Activated B cell treated with CpG ODN at 0.5 μM for 24 hours (primary cell): ENCODE results near the gene KCNJ15. TPM values are rescaled to one million over a fixed set of nuclear protein-coding genes. Genes with fewer than 3 reads are reported as not detected.

Source experiments
- ATAC-seq: fragments of 200-7000 bp; cut with Tn5 transposase; one replicate; pipeline ENCODE4 v1.10.0; 2021; ENCODE audit warnings: low read depth, mild to moderate bottlenecking, moderate library complexity
- CTCF ChIA-PET: fragments of 350-600 bp; sonication (Branson Sonifier 250); formaldehyde crosslinking; loops from one replicate; lab custom pipeline; 2021; ENCODE audit warnings: antibody characterized with exemption; lab: Charles Lee
- POLR2A ChIA-PET: fragments of 350-600 bp; sonication (Branson Sonifier 250); formaldehyde crosslinking; loops from one replicate; lab custom pipeline; 2021; ENCODE audit warnings: antibody characterized with exemption; lab: Charles Lee
- DNase-seq: peaks from one replicate; pipeline ENCODE4 v3.0.0; 2022
- H3K27ac Mint-ChIP-seq: one replicate; pipeline ENCODE4 v1.8.0; 2020; ENCODE audit warnings: mixed read lengths
- H3K27me3 Mint-ChIP-seq: one replicate; pipeline ENCODE4 v1.8.0; 2021; ENCODE audit warnings: mixed read lengths
- H3K36me3 Mint-ChIP-seq: one replicate; pipeline ENCODE4 v1.8.0; 2021; ENCODE audit warnings: low read depth, mixed read lengths
- H3K4me1 Mint-ChIP-seq: one replicate; pipeline ENCODE4 v1.8.0; 2021; ENCODE audit warnings: mixed read lengths
- H3K4me3 Mint-ChIP-seq: one replicate; pipeline ENCODE4 v1.8.0; 2020; ENCODE audit warnings: mild to moderate bottlenecking, mixed read lengths
- H3K9me3 Mint-ChIP-seq: one replicate; pipeline ENCODE4 v1.8.0; 2020; ENCODE audit warnings: mixed read lengths
- CTCF ChIP-seq: fragments of 200-600 bp; IDR thresholded peaks from one replicate; pipeline ENCODE4 v1.8.0; 2022; ENCODE audit warnings: antibody characterized with exemption, mild to moderate bottlenecking
- intact Hi-C: fragments of 100-400 bp; cut with micrococcal nuclease; formaldehyde crosslinking; loops from one replicate; pipeline ENCODE4 v1.15.1; 2024
- total RNA-seq: library from RNA; stranded (reverse); gene quantifications from 2 replicates; pipeline ENCODE4 v1.2.3, GENCODE V29; 2022

The KCNJ15 gene
- total RNA-seq, 1 donor from 2014 or later = not detected

- CTCF ChIA-PET = no interaction called here
- Mint-ChIP-seq H3K27ac (no peak overlapping the region), H3K27me3 (no peaks in the 10 kb centered on the region), H3K4me3 (no peak overlapping the region), H3K4me1 (no peaks in the 10 kb centered on the region), H3K36me3 (no peaks in the 10 kb centered on the region), H3K9me3 (peaks cover 2% of the 10 kb centered on the region)
- intact Hi-C loops = no loop called here
- no peak for TF ChIP-seq CTCF
- POLR2A ChIA-PET = no interaction called here
- no peak for ATAC-seq
- no peak for DNase-seq
Measured at GRCh38 chr21:38249256-38249655, 7.5 kb upstream of the KCNJ15 start.

GRCh38 chr21:38249696-38250278 is 7.0 kb upstream of the KCNJ15 start:
- ChIA-PET POLR2A (no interaction called here), CTCF (no interaction called here)
- ATAC-seq = no peak
- Mint-ChIP-seq H3K9me3 (peaks cover 2% of the 10 kb centered on the region), H3K4me1 (no peaks in the 10 kb centered on the region), H3K27ac (no peak overlapping the region), H3K36me3 (no peaks in the 10 kb centered on the region), H3K27me3 (no peaks in the 10 kb centered on the region), H3K4me3 (no peak overlapping the region)
- intact Hi-C loops = no loop called here
- no peak for DNase-seq
- no peak for TF ChIP-seq CTCF

GRCh38 chr21:38250991-38251418 is 5.8 kb upstream of the KCNJ15 start:
- no peak for ATAC-seq
- ChIA-PET CTCF (no interaction called here), POLR2A (no interaction called here)
- Mint-ChIP-seq H3K27ac (no peak overlapping the region), H3K27me3 (no peaks in the 10 kb centered on the region), H3K4me1 (no peaks in the 10 kb centered on the region), H3K4me3 (no peak overlapping the region), H3K36me3 (no peaks in the 10 kb centered on the region), H3K9me3 (peaks cover 2% of the 10 kb centered on the region)
- intact Hi-C loops = no loop called here
- TF ChIP-seq CTCF = no peak
- DNase-seq = no peak

- H3K27me3 Mint-ChIP-seq = no peaks in the 10 kb centered on the region
- ATAC-seq (no peak), DNase-seq (no peak)
- TF ChIP-seq CTCF = no peak
- H3K36me3 Mint-ChIP-seq = no peaks in the 10 kb centered on the region
- intact Hi-C loops = no loop called here
- CTCF ChIA-PET = no interaction called here
- H3K4me3 Mint-ChIP-seq = no peak overlapping the region
- no peak overlapping the region for H3K27ac Mint-ChIP-seq
- no peaks in the 10 kb centered on the region for H3K4me1 Mint-ChIP-seq
- H3K9me3 Mint-ChIP-seq = no peaks in the 10 kb centered on the region
- POLR2A ChIA-PET = no interaction called here
Measured at GRCh38 chr21:38254970-38255369, 1.8 kb upstream of the KCNJ15 start.

- no peak overlapping the region for H3K4me3 Mint-ChIP-seq
- no peak overlapping the region for H3K27ac Mint-ChIP-seq
- POLR2A ChIA-PET = no interaction called here
- no peaks in the 10 kb centered on the region for H3K9me3 Mint-ChIP-seq
- no peaks in the 10 kb centered on the region for H3K27me3 Mint-ChIP-seq
- DNase-seq (no peak), ATAC-seq (no peak)
- no peaks in the 10 kb centered on the region for H3K4me1 Mint-ChIP-seq
- TF ChIP-seq CTCF = no peak
- CTCF ChIA-PET = no interaction called here
- H3K36me3 Mint-ChIP-seq = no peaks in the 10 kb centered on the region
- intact Hi-C loops = no loop called here
Measured at GRCh38 chr21:38255571-38256117, 1.1 kb upstream of the KCNJ15 start.
